Measurements from ENCODE around the gene RPE65.

GRCh38 chr1:68493193-68493592 is 43.4 kb upstream of the RPE65 start:
- TF ChIP-seq EZH2 (IDR thresholded peaks at IDR 0.05) (no peak), POLR2AphosphoS5 (IDR thresholded peaks at IDR 0.05; ENCODE audit: borderline replicate concordance, low read depth, low read length) (no peak), FOXP2 (optimal IDR thresholded peaks at IDR 0.05; ENCODE audit: control extremely low read depth, extremely low read length, insufficient read depth) (no peak)

All from SK-N-MC (cell line).